Measurements from ENCODE around the gene ADIG.
"Not testable (repeated sequence)": the region's sequence is repeated elsewhere in the genome, so short reads cannot be mapped to it uniquely, and the experiment has no call there.

ADIG gene

DNA sequence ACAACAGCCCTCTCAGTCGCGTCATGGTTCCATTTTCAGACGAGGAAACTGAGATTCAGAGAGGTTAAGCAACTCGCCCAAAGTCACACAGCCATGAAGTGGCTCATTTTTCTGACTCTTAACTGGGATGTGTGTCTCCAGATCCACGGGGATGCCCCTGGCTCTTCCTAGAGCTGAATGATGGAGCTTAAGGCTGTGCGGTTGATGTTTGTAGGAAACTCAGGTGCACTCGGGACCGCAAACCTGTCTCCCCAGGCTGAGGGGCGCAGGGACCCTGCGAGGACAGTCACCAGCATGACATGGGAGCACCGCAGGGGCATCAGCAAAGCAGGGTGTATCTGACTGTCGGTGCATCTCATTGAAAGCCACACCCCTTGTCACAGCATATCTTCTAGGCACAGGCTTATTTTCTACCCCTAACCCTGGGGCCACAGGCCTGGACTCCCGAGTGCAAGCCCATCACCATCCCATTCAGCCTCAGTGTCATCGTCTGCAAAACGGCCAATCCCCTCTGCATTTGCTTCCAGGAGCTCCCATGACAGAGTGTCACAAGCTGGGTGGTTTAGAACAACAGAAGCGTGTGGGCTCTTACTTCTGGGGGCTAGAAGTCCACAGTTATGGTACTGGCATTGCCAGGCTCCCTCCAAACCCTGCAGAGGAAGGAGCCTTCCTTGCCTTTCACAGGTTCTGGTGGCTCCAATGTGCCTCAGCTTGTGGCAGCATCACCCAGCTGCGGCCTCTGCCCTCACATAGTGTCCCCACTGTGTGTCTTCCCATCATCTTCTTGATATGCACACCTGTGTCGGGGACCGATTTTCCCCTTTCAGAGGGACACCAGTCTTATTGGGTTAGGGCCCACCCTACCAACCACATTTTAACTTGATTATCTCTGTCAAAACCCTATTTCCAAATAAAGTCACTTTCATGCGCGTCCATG, 10.7 kb downstream of the ADIG start:
- Histone ChIP-seq H3K4me1 (ENCODE audit: insufficient read depth, low read length) (no peaks in the 10 kb centered on the region; the same call in 1 of the 2 replicates), H3K4me3 (ENCODE audit: low read length) (no peak overlapping the region), H3K27ac (ENCODE audit: low read length) (no peak overlapping the region), H3K27me3 (ENCODE audit: insufficient read depth, low read length) (no peaks in the 10 kb centered on the region), H3K9me3 (ENCODE audit: insufficient read depth, low read depth, low read length) (no peaks in the 10 kb centered on the region), H3K9ac (ENCODE audit: low read depth, low read length) (no peak overlapping the region), H3K36me3 (ENCODE audit: insufficient read depth, low read depth, low read length) (no peaks in the 10 kb centered on the region)

DNA sequence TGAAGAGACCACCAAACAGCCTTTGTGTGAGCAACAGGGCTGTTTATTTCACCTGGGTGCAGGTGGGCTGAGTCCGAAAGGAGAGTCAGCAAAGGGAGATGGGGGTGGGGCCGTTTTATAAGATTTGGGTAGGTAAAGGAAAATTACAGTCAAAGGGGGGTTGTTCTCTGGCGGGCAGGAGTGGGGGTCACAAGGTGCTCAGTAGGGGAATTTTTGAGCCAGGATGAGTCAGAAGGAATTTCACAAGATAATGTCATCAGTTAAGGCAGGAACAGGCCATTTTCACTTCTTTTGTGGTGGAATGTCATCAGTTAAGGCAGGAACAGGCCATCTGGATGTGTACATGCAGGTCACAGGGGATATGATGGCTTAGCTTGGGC, 11.4 kb downstream of the ADIG start:
- H3K27ac ChIP-seq (ENCODE audit: low read length); H3K9me3 ChIP-seq (ENCODE audit: insufficient read depth, low read depth, low read length); H3K4me3 ChIP-seq (ENCODE audit: low read length); H3K4me1 ChIP-seq (ENCODE audit: insufficient read depth, low read length); H3K36me3 ChIP-seq (ENCODE audit: insufficient read depth, low read depth, low read length); H3K27me3 ChIP-seq (ENCODE audit: insufficient read depth, low read length); H3K9ac ChIP-seq (ENCODE audit: low read depth, low read length): not testable (repeated sequence)

DNA sequence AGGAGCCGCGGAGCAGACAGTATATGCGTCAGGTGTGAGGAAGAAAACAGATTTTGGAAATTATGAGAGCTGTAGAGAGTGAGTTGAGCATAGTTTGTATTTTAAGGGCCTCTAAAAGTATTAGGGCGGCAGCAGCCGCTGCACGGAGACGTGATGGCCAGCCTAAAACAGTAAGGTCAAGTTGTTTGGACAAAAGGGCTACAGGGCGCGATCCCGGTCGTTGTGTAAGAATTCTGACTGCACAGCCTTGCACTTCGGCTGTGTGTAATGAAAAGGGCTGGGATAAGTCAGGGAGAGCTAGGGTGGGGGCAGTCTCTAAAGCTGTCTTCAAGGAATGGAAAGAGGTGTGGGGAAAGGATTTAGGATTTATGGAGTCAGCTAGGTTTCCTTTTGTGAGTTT, 13.3 kb downstream of the ADIG start:
- not testable (repeated sequence) for H3K9ac ChIP-seq (ENCODE audit: low read depth, low read length); H3K9me3 ChIP-seq (ENCODE audit: insufficient read depth, low read depth, low read length); H3K4me1 ChIP-seq (ENCODE audit: insufficient read depth, low read length); H3K4me3 ChIP-seq (ENCODE audit: low read length); H3K27me3 ChIP-seq (ENCODE audit: insufficient read depth, low read length); H3K27ac ChIP-seq (ENCODE audit: low read length); H3K36me3 ChIP-seq (ENCODE audit: insufficient read depth, low read depth, low read length)

DNA sequence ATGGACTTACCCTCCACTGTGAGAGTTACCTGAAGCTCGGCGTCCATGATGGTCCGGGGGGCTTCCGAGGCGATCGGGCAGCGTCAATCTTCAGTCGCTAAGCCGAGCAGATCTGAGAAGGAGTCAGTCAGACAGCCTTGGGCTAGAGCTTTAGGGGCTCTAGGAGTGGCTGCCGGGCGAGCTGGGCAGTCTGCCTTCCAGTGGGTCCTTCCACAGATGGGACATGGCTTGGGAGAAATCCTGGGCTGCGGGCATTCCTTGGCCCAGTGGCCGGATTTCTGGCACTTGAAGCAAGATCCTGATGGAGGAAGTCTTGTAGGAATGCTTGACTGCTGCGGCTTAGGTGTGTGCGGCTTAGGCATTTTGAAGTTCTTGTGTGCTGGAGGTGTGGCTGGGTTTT, 14.9 kb downstream of the ADIG start:
- not testable (repeated sequence) for H3K4me3 ChIP-seq (ENCODE audit: low read length); H3K36me3 ChIP-seq (ENCODE audit: insufficient read depth, low read depth, low read length); H3K9me3 ChIP-seq (ENCODE audit: insufficient read depth, low read depth, low read length); H3K27ac ChIP-seq (ENCODE audit: low read length); H3K9ac ChIP-seq (ENCODE audit: low read depth, low read length); H3K27me3 ChIP-seq (ENCODE audit: insufficient read depth, low read length)
- H3K4me1 ChIP-seq (ENCODE audit: insufficient read depth, low read length): peaks cover 14% of the 10 kb centered on the region

DNA sequence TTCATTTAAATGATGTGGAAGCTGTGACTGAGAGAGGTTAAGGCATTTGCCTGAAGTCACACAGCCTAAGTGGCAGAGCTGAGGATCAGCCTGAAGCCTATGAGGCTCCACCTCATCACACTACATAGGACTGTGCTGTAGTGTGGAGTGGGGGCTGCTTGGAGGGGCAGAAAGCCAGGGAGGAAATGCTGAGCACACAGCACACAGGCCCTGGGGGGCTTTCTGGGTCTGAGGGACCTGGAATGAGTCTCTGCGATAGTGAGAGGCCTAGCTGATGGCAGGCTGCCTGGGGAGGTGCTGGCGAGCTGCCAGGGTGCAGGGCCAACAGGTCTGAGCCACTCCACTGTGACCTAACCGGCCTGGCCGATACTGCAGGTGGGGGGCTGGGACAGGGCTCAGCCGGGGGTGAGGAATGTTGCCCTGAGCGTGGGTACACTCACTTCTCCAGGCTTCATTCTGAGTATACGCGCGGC, 18.4 kb downstream of the ADIG start:
- H3K9ac ChIP-seq (ENCODE audit: low read depth, low read length): no peak overlapping the region
- H3K4me3 ChIP-seq (ENCODE audit: low read length): no peak overlapping the region
- H3K27ac ChIP-seq (ENCODE audit: low read length): no peak overlapping the region
- H3K36me3 ChIP-seq (ENCODE audit: insufficient read depth, low read depth, low read length): no peaks in the 10 kb centered on the region
- no peaks in the 10 kb centered on the region for H3K9me3 ChIP-seq (ENCODE audit: insufficient read depth, low read depth, low read length)
- H3K27me3 ChIP-seq (ENCODE audit: insufficient read depth, low read length): peaks cover 20% of the 10 kb centered on the region
- peaks cover 24% of the 10 kb centered on the region for H3K4me1 ChIP-seq (ENCODE audit: insufficient read depth, low read length)

DNA sequence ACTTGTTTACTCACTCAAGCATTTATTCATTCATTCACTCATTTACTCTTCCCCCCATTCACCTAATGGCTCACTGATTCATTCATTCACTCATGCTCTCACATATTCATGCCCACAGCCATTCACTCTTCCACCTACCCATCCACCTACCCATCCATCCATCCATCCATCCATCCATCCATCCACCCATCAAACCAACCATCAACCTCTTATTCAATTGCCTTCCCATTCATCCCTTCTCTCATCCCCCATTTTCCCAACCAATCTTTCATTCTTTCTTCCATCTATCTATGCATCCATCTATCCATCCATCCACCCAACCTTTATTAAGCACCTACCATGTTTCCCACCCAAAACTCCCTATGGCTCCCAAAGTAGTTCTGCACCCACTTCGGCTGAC, 19.1 kb downstream of the ADIG start:
- Histone ChIP-seq H3K9ac (ENCODE audit: low read depth, low read length) (no peak overlapping the region), H3K4me3 (ENCODE audit: low read length) (no peak overlapping the region), H3K4me1 (ENCODE audit: insufficient read depth, low read length) (peaks cover 28% of the 10 kb centered on the region), H3K27me3 (ENCODE audit: insufficient read depth, low read length) (peaks cover 20% of the 10 kb centered on the region), H3K9me3 (ENCODE audit: insufficient read depth, low read depth, low read length) (no peaks in the 10 kb centered on the region), H3K27ac (ENCODE audit: low read length) (no peak overlapping the region), H3K36me3 (ENCODE audit: insufficient read depth, low read depth, low read length) (no peaks in the 10 kb centered on the region)

DNA sequence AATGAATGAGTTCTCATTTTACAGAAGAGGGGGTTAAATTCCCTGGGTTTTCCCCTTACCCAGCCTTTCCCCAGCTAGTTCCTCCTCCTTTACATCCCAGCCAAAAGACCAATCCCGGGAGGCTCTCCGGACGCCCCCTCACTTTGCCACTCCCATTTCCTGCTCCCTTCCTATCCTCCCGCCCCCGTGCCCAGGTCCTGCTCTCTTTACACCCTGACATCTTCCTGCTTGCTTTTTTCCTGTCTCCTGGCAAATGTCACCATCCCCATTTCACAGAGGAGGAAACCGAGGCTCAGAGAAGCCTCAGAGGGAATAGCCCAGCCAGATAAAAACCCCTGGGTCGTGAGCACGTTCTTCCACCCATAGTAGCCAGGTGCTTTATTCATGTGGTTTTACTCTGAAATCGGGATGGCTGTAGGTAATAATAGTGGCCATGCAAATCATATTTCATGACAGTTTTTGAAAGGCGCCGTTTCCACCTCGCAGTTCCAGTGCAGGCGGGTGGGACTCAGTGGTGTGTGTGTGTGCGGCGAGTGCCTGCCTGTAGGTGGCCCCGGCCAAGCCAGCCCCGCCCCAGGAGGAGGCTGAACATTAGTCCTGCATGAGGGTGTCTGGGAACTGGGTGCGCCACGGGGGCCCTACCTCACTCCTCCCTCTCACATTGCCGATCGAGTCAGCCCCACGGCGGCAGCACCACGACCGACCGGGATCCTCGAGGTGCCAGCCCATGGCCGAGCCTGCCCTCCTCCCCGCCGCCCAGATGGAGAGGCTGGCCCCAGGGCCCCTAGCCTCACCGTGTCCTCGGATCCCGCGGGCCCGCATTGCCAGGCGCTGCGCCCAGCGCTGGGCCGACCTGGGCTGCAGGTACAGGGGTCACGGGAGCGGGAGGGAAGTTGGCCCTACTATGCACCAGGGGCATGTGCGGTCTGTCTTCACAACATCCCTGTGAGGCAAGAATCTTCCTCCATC, 20.5 kb downstream of the ADIG start, which contains the start of gene ARHGAP40:
Gene ARHGAP40, plus strand, starts transcription at position 594 of the 969 bp plus-strand sequence.
- Histone ChIP-seq H3K4me1 (ENCODE audit: insufficient read depth, low read length) (peaks cover 30% of the 10 kb centered on the region), H3K27ac (ENCODE audit: low read length) (no peak within 1 kb of the TSS), H3K36me3 (ENCODE audit: insufficient read depth, low read depth, low read length) (no peaks in the 10 kb centered on the region), H3K4me3 (ENCODE audit: low read length) (peak within 1 kb of the TSS; percentile 89), H3K9ac (ENCODE audit: low read depth, low read length) (peak within 1 kb of the TSS; percentile 68; the same call in 1 of the 2 replicates), H3K27me3 (ENCODE audit: insufficient read depth, low read length) (peaks cover 20% of the 10 kb centered on the region), H3K9me3 (ENCODE audit: insufficient read depth, low read depth, low read length) (no peaks in the 10 kb centered on the region)

DNA sequence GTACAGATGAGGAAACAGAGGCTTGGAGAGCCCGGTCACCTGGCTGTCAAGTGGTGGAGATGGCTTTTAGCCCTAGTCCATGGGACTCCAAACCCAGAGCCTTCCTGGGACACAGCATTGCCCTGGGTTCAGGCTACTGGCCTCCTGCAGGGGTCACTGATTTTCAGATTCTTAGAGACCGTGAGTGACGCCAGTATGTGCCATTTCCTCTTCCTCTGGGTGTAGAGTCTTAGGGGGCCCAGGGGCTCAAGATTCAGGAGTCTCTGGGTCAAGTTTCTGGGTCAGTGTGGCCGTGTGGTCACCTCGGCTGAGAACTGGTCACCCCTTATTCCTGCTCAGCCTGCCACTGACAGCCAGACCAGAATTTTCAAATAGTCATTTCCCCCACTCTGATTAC, 21.2 kb downstream of the ADIG start:
- peak overlapping the region; percentile 89 for H3K4me3 ChIP-seq (ENCODE audit: low read length)
- H3K27ac ChIP-seq (ENCODE audit: low read length): no peak overlapping the region
- H3K9me3 ChIP-seq (ENCODE audit: insufficient read depth, low read depth, low read length): no peaks in the 10 kb centered on the region
- peaks cover 20% of the 10 kb centered on the region for H3K27me3 ChIP-seq (ENCODE audit: insufficient read depth, low read length)
- H3K36me3 ChIP-seq (ENCODE audit: insufficient read depth, low read depth, low read length): no peaks in the 10 kb centered on the region
- peak overlapping the region; percentile 68; the same call in 1 of the 2 replicates for H3K9ac ChIP-seq (ENCODE audit: low read depth, low read length)
- H3K4me1 ChIP-seq (ENCODE audit: insufficient read depth, low read length): peaks cover 30% of the 10 kb centered on the region

DNA sequence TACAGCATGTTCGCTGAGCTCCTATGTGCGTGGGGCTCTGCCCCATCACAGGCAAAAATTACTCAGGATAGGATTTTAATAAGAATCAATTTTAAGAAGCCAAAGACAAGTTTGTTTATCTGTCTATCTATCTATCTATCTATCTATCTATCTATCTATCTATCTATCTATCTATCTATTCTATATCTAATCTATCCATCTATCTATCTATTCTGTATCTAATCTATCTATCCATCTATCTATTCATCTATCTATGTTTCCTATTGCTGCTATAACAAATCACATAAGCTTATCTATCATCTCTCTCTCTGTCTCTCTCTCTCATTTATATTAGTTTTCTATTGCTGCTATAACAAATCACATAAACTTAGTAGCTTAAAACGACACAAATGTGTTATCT, 22.3 kb downstream of the ADIG start:
- Histone ChIP-seq H3K4me3 (ENCODE audit: low read length) (no peak overlapping the region), H3K9ac (ENCODE audit: low read depth, low read length) (no peak overlapping the region), H3K27ac (ENCODE audit: low read length) (no peak overlapping the region), H3K4me1 (ENCODE audit: insufficient read depth, low read length) (peaks cover 30% of the 10 kb centered on the region), H3K36me3 (ENCODE audit: insufficient read depth, low read depth, low read length) (no peaks in the 10 kb centered on the region), H3K9me3 (ENCODE audit: insufficient read depth, low read depth, low read length) (no peaks in the 10 kb centered on the region), H3K27me3 (ENCODE audit: insufficient read depth, low read length) (peaks cover 20% of the 10 kb centered on the region)

DNA sequence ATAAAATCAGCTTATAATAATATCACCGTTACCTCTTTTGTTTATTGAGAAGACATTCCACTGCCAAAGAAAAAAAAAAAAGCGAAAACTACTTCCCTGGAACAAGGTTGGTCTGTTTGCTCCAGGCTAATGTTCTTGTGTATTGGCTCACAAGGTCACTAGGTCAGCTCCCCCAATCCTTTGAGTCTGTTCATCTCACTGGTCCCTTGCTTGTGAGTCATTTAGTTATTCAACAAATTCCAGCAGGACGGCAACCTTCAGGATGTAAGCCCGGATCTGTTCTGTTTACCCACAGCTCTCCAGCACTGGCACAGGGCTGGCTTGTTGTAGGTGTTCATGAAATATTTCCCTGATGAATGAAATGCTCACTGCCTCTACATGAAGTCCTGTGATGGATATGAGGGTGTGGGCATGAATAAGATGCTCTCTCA, 23.9 kb downstream of the ADIG start:
- Histone ChIP-seq H3K36me3 (ENCODE audit: insufficient read depth, low read depth, low read length) (no peaks in the 10 kb centered on the region), H3K27ac (ENCODE audit: low read length) (no peak overlapping the region), H3K27me3 (ENCODE audit: insufficient read depth, low read length) (peaks cover 20% of the 10 kb centered on the region), H3K4me3 (ENCODE audit: low read length) (no peak overlapping the region), H3K9me3 (ENCODE audit: insufficient read depth, low read depth, low read length) (no peaks in the 10 kb centered on the region), H3K4me1 (ENCODE audit: insufficient read depth, low read length) (peaks cover 28% of the 10 kb centered on the region), H3K9ac (ENCODE audit: low read depth, low read length) (no peak overlapping the region)

DNA sequence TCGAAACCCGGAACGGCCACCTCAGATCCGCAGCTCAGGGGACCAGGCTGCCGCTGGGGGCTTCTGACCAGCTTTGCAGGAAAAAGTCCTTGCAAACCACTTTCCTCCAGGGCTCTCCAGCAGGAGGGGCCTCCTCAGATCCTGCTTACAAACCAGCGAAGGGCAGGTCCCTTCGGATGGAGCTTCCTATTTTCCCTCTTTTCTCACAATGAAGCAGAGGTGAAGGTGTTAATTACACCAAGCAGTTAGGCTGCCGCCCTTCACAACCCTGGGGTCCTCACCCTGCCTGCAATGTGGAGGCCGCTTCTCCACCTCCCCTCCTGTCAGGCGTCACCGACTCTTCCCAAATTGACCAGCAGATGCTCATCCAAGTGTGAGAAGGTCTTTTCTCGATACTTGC, 26.4 kb downstream of the ADIG start:
- H3K36me3 ChIP-seq (ENCODE audit: insufficient read depth, low read depth, low read length): no peaks in the 10 kb centered on the region
- peaks cover 10% of the 10 kb centered on the region for H3K4me1 ChIP-seq (ENCODE audit: insufficient read depth, low read length)
- H3K9me3 ChIP-seq (ENCODE audit: insufficient read depth, low read depth, low read length): no peaks in the 10 kb centered on the region
- H3K27ac ChIP-seq (ENCODE audit: low read length): no peak overlapping the region
- no peak overlapping the region for H3K4me3 ChIP-seq (ENCODE audit: low read length)
- H3K9ac ChIP-seq (ENCODE audit: low read depth, low read length): no peak overlapping the region
- peaks cover 8% of the 10 kb centered on the region for H3K27me3 ChIP-seq (ENCODE audit: insufficient read depth, low read length)
